ENCODE data around the gene ABTB2. TPM values are rescaled to one million over a fixed set of nuclear protein-coding genes. Genes with fewer than 3 reads are reported as not detected.

ABTB2 gene
- total RNA-seq, 1 donor from 2014 or later, result 15.9 TPM

GRCh38 chr11:34366522-34366921 lies 8.7 kb upstream of the ABTB2 start:
- ATAC-seq (ENCODE audit: poor library complexity) (no peak), DNase-seq (no peak)
- intact Hi-C loops (cut with DNase I), result loop anchor here (5.0 to 10.0 kb wide), 2 partner anchors 126 to 502 kb away; no protein-coding TSS in a partner anchor

GRCh38 chr11:34364102-34364501 lies 6.3 kb upstream of the ABTB2 start:
- no peak for DNase-seq
- intact Hi-C loops (cut with DNase I), result loop anchor here (5.0 to 10.0 kb wide), 2 partner anchors 367 to 499 kb away; no protein-coding TSS in a partner anchor
- no peak for ATAC-seq (ENCODE audit: poor library complexity)

GRCh38 chr11:34363363-34364084 lies 5.7 kb upstream of the ABTB2 start:
- ATAC-seq (ENCODE audit: poor library complexity) (no peak), DNase-seq (no peak)
- intact Hi-C loops (cut with DNase I), result loop anchor here (5.0 to 10.0 kb wide), 2 partner anchors 366 to 499 kb away; no protein-coding TSS in a partner anchor

- DNase-seq (no peak), ATAC-seq (ENCODE audit: poor library complexity) (no peak)
- intact Hi-C loops (cut with DNase I), result loop anchor here (5.0 to 10.0 kb wide), 2 partner anchors 363 to 495 kb away; no protein-coding TSS in a partner anchor
These were observed 2.2 kb upstream of the ABTB2 start for GRCh38 chr11:34360046-34360445.

- DNase-seq, result no peak
- no peak for ATAC-seq (ENCODE audit: poor library complexity)
- intact Hi-C loops (cut with DNase I), result loop anchor here (2.0 kb wide), 1 partner anchor 185 kb away; no protein-coding TSS in a partner anchor
These were observed 1.7 kb upstream of the ABTB2 start for GRCh38 chr11:34359548-34359891.

GRCh38 chr11:34358728-34359547 lies 1.1 kb upstream of the ABTB2 start:
- intact Hi-C loops (cut with DNase I), result loop anchor here (2.0 kb wide), 1 partner anchor 184 kb away; no protein-coding TSS in a partner anchor
- DNase-seq, result peak; percentile 82
- peak; percentile 44 for ATAC-seq (ENCODE audit: poor library complexity)

GRCh38 chr11:34358258-34358727 lies 483 bp upstream of the ABTB2 start:
- peak; percentile 62 for DNase-seq
- intact Hi-C loops (cut with DNase I), result loop anchor here (2.0 kb wide), 1 partner anchor 183 kb away; no protein-coding TSS in a partner anchor
- peak; percentile 32 for ATAC-seq (ENCODE audit: poor library complexity)

- ATAC-seq (ENCODE audit: poor library complexity) (peak; percentile 75), DNase-seq (peak; percentile 76)
- intact Hi-C loops (cut with DNase I), result no loop called here
These were observed 703 bp downstream of the ABTB2 start for GRCh38 chr11:34356913-34357700.

- peak; percentile 54 for DNase-seq
- no peak for ATAC-seq (ENCODE audit: poor library complexity)
- intact Hi-C loops (cut with DNase I), result no loop called here
These were observed 1.3 kb downstream of the ABTB2 start for GRCh38 chr11:34356576-34356912.

- ATAC-seq (ENCODE audit: poor library complexity) (no peak), DNase-seq (no peak)
- intact Hi-C loops (cut with DNase I), result no loop called here
These were observed 1.7 kb downstream of the ABTB2 start for GRCh38 chr11:34356130-34356529.

GRCh38 chr11:34355726-34356125 lies 2.1 kb downstream of the ABTB2 start:
- DNase-seq (no peak), ATAC-seq (ENCODE audit: poor library complexity) (no peak)
- intact Hi-C loops (cut with DNase I), result no loop called here

- ATAC-seq (ENCODE audit: poor library complexity), result no peak
- intact Hi-C loops (cut with DNase I), result no loop called here
- DNase-seq, result no peak
These were observed 3.0 kb downstream of the ABTB2 start for GRCh38 chr11:34354782-34355181.

- ATAC-seq (ENCODE audit: poor library complexity) (no peak), DNase-seq (no peak)
- intact Hi-C loops (cut with DNase I), result no loop called here
These were observed 3.9 kb downstream of the ABTB2 start for GRCh38 chr11:34353881-34354280.

- ATAC-seq (ENCODE audit: poor library complexity) (no peak), DNase-seq (no peak)
- intact Hi-C loops (cut with DNase I), result no loop called here
These were observed 5.9 kb downstream of the ABTB2 start for GRCh38 chr11:34351687-34352469.

GRCh38 chr11:34351051-34351450 lies 6.8 kb downstream of the ABTB2 start:
- intact Hi-C loops (cut with DNase I), result no loop called here
- DNase-seq (no peak), ATAC-seq (ENCODE audit: poor library complexity) (no peak)

GRCh38 chr11:34349882-34350281 lies 7.9 kb downstream of the ABTB2 start:
- no peak for ATAC-seq (ENCODE audit: poor library complexity)
- intact Hi-C loops (cut with DNase I), result no loop called here

GRCh38 chr11:34348919-34349318 lies 8.9 kb downstream of the ABTB2 start:
- ATAC-seq (ENCODE audit: poor library complexity) (no peak), DNase-seq (no peak)
- intact Hi-C loops (cut with DNase I), result no loop called here

More at GRCh38 chr11:34349882-34350281, 7.9 kb downstream of the ABTB2 start:
- DNase-seq, result no peak

- DNase-seq, result no peak
- ATAC-seq (ENCODE audit: poor library complexity), result peak; percentile 11
- intact Hi-C loops (cut with DNase I), result no loop called here
These were observed 9.7 kb downstream of the ABTB2 start for GRCh38 chr11:34348096-34348495.

Data from Right ventricle myocardium superior (tissue), 1 donor.